ENCODE measurements around the gene NELL1. TPM values are rescaled to one million over a fixed set of nuclear protein-coding genes. Genes with fewer than 3 reads are reported as not detected.

The NELL1 gene
- total RNA-seq, 4 donors from 2014 or later: 0.27 TPM; not detected in 3

DNA sequence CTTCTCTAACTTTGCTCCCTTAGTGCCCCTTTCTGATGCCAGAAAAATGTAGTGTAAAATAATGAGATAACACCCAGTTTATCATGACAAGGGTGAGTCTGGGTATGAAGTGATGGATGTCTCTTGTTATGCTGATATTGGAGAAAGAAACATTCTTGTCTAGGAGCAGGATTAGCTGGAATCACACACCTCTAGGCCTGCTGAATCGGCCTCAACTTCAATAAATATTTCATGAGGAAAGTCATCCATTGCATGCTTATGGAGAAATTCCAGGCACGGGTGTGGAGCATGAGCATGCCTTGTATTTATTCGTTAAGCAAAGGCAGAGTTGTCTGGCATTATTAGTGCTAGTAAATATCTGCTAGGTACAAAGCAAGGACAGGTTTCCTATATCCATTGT is 113.4 kb downstream of the NELL1 start:
- H3K27me3 ChIP-seq: no peaks in the 10 kb centered on the region
- 53 to 66% methylated on average over 3 of the region's 3 CpGs for WGBS, 2 donors (ENCODE audit: low coverage in 1 of 2)
- H3K36me3 ChIP-seq: no peaks in the 10 kb centered on the region
- no peak for DNase-seq
- TF ChIP-seq EP300 (IDR thresholded peaks at IDR 0.05; ENCODE audit: low read depth) (no peak), POLR2A (IDR thresholded peaks at IDR 0.05) (no peak), POLR2AphosphoS5 (IDR thresholded peaks at IDR 0.05) (no peak)
- TF ChIP-seq, protein P1, sequence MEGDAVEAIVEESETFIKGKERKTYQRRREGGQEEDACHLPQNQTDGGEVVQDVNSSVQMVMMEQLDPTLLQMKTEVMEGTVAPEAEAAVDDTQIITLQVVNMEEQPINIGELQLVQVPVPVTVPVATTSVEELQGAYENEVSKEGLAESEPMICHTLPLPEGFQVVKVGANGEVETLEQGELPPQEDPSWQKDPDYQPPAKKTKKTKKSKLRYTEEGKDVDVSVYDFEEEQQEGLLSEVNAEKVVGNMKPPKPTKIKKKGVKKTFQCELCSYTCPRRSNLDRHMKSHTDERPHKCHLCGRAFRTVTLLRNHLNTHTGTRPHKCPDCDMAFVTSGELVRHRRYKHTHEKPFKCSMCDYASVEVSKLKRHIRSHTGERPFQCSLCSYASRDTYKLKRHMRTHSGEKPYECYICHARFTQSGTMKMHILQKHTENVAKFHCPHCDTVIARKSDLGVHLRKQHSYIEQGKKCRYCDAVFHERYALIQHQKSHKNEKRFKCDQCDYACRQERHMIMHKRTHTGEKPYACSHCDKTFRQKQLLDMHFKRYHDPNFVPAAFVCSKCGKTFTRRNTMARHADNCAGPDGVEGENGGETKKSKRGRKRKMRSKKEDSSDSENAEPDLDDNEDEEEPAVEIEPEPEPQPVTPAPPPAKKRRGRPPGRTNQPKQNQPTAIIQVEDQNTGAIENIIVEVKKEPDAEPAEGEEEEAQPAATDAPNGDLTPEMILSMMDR (IDR thresholded peaks at IDR 0.05): no peak
- no peaks in the 10 kb centered on the region for H3K4me1 ChIP-seq
- in situ Hi-C loops (cut with MboI; ENCODE audit: low pct_ligation_motif_present in 1 of 4, low pct_unique_long_range_greater_than_20kb in 1 of 4, low sequenced_read_pairs in 3 of 4) (no loop called here), intact Hi-C loops (cut with DNase I; ENCODE audit: low total_unique reads) (no loop called here)
- no peak overlapping the region for H3K4me3 ChIP-seq
- no peaks in the 10 kb centered on the region for H3K9me3 ChIP-seq
- H3K27ac ChIP-seq: no peak overlapping the region

DNA sequence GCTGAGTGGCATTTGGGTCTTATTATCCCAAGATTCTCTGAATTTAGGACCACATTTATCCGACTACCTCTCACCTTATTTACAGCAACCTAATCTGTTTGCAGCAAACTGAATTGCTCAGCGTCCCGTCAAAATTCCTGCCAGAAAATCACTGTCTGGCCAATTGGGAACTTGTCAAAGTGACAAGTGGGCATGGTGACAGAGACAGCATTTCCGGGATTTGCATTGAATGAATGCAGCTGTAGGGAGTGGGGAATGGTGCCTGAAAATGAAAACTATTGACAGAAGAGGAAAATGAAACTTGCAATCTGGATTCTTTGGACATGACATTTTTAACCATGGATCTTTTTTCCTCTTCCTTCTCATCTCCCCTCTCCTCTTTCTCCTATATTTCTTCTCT is 113.8 kb downstream of the NELL1 start:
- intact Hi-C loops (cut with DNase I; ENCODE audit: low total_unique reads): no loop called here
- H3K9me3 ChIP-seq: no peaks in the 10 kb centered on the region
- no peak for DNase-seq
- 60 to 76% methylated on average over 3 to 4 of the region's 4 CpGs for WGBS, 2 donors (ENCODE audit: low coverage in 1 of 2)
- in situ Hi-C loops (cut with MboI; ENCODE audit: low pct_ligation_motif_present in 1 of 4, low pct_unique_long_range_greater_than_20kb in 1 of 4, low sequenced_read_pairs in 3 of 4): no loop called here
- no peak overlapping the region for H3K4me3 ChIP-seq
- TF ChIP-seq POLR2A (IDR thresholded peaks at IDR 0.05) (no peak), EP300 (IDR thresholded peaks at IDR 0.05; ENCODE audit: low read depth) (no peak), POLR2AphosphoS5 (IDR thresholded peaks at IDR 0.05) (no peak)
- TF ChIP-seq, protein P1 (IDR thresholded peaks at IDR 0.05): no peak
- H3K27ac ChIP-seq: no peak overlapping the region
- no peaks in the 10 kb centered on the region for H3K27me3 ChIP-seq
- H3K4me1 ChIP-seq: no peaks in the 10 kb centered on the region
- H3K36me3 ChIP-seq: no peaks in the 10 kb centered on the region

DNA sequence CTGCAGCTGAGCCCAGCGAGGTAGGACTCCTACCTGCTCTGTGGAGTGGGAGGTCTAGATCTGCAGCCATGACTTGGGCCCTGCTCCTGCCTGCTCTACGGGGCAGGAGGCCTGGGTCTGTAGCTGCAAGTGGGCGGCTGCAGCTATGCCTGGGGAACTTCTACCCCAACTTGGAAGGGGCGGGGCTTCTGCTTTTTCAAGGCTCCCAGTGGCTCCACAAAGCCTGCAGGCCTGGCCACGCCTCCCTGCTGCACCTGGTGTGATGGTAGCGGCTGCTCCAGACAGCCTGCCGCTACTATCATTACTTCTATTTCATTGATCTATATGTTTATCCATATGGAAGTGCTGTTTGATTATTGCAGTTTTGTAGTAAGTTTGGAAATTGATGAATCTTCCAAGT is 121.2 kb downstream of the NELL1 start:
- intact Hi-C loops (cut with DNase I; ENCODE audit: low total_unique reads) (no loop called here), in situ Hi-C loops (cut with MboI; ENCODE audit: low pct_ligation_motif_present in 1 of 4, low pct_unique_long_range_greater_than_20kb in 1 of 4, low sequenced_read_pairs in 3 of 4) (no loop called here)
- TF ChIP-seq, protein P1 (IDR thresholded peaks at IDR 0.05): no peak
- TF ChIP-seq EP300 (IDR thresholded peaks at IDR 0.05; ENCODE audit: low read depth) (no peak), POLR2A (IDR thresholded peaks at IDR 0.05) (no peak), POLR2AphosphoS5 (IDR thresholded peaks at IDR 0.05) (no peak)
- Histone ChIP-seq H3K27ac (no peak overlapping the region), H3K4me1 (no peaks in the 10 kb centered on the region), H3K27me3 (no peaks in the 10 kb centered on the region), H3K9me3 (no peaks in the 10 kb centered on the region), H3K36me3 (no peaks in the 10 kb centered on the region), H3K4me3 (no peak overlapping the region)
- DNase-seq: no peak
- WGBS, 2 donors (ENCODE audit: low coverage in 1 of 2): 71% methylated on average over 7 of the region's 7 CpGs; no CpG with 5 or more reads in 1 of the 2 donors

DNA sequence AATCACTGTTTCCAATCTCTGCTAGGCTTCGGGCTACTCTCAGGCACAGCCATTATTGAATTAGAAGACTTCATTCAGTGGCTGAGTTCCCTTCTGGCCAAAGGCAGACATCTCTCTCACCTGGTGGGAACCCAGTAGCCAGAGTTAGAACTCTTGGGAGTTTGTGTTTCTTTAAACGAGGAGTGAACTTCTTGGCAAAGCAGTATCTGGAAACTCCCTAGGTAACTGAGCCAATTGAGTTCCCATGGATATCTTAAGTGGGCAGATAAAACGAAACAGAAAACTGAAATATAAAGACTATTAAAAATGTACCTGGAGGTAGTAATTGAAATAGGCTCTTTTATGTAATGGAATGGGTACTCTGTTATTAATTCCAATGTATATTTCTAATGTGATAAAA is 125.6 kb downstream of the NELL1 start:
- WGBS, 2 donors (ENCODE audit: low coverage in 1 of 2): 50 to 56% methylated on average over 3 of the region's 3 CpGs
- no peaks in the 10 kb centered on the region for H3K27me3 ChIP-seq
- H3K4me1 ChIP-seq: no peaks in the 10 kb centered on the region
- H3K36me3 ChIP-seq: no peaks in the 10 kb centered on the region
- H3K27ac ChIP-seq: no peak overlapping the region
- intact Hi-C loops (cut with DNase I; ENCODE audit: low total_unique reads): no loop called here
- no peak for TF ChIP-seq POLR2A (IDR thresholded peaks at IDR 0.05)
- TF ChIP-seq, protein P1 (IDR thresholded peaks at IDR 0.05): no peak
- no peak for DNase-seq
- H3K9me3 ChIP-seq: no peaks in the 10 kb centered on the region
- in situ Hi-C loops (cut with MboI; ENCODE audit: low pct_ligation_motif_present in 1 of 4, low pct_unique_long_range_greater_than_20kb in 1 of 4, low sequenced_read_pairs in 3 of 4): no loop called here
- no peak overlapping the region for H3K4me3 ChIP-seq

Measured in transverse colon (tissue), 4 donors.